OCI-LY3 (cell line): ENCODE data around the gene CCDC183.
"Not testable (repeated sequence)": the region's sequence is repeated elsewhere in the genome, so short reads cannot be mapped to it uniquely, and the experiment has no call there.

Experiments
- H2AFZ ChIP-seq: fragments of 200-600, 300-600 bp; shearing (Covaris generic); 2 replicates; pipeline ENCODE4 v1.6.0; 2014; ENCODE audit warnings: antibody characterized with exemption, low read depth, low read length
- H3K27ac ChIP-seq: fragments of 200-600, 300-600 bp; sonication (generic); 2 replicates; pipeline ENCODE4 v1.5.1; 2014; ENCODE audit warnings: mild to moderate bottlenecking, low read length, moderate library complexity, mixed read lengths
- H3K27me3 ChIP-seq: fragments of 200-600, 300-600 bp; sonication (generic); 2 replicates; pipeline ENCODE4 v1.6.1; 2014; ENCODE audit warnings: low read depth, low read length, mixed read lengths
- H3K36me3 ChIP-seq: fragments of 200-600, 300-600 bp; sonication (generic); replicated peaks from 2 replicates; pipeline ENCODE3; 2014; ENCODE audit warnings: low read depth, low read length, mixed read lengths
- H3K4me1 ChIP-seq: fragments of 300-600, 200-600 bp; sonication (generic); 2 replicates; pipeline ENCODE4 v1.6.1; 2014; ENCODE audit warnings: low read length, mixed read lengths
- H3K4me2 ChIP-seq: fragments of 200-600, 300-600 bp; sonication (generic); 2 replicates; pipeline ENCODE4 v1.6.1; 2014; ENCODE audit warnings: low read length, mixed read lengths
- H3K4me3 ChIP-seq: fragments of 300-600, 200-600 bp; sonication (generic); 2 replicates; pipeline ENCODE4 v1.5.1; 2014; ENCODE audit warnings: antibody characterized with exemption, mild to moderate bottlenecking, low read length, moderate library complexity
- H3K79me2 ChIP-seq: fragments of 300-600, 200-600 bp; shearing (Covaris generic); 2 replicates; pipeline ENCODE4 v1.6.1; 2014; ENCODE audit warnings: mild to moderate bottlenecking, low read length, mixed read lengths
- H3K9ac ChIP-seq: fragments of 300-600, 200-600 bp; shearing (Covaris generic); 2 replicates; pipeline ENCODE4 v1.6.0; 2014; ENCODE audit warnings: mild to moderate bottlenecking, low read length, moderate library complexity
- H3K9me3 ChIP-seq: fragments of 200-600, 300-600 bp; shearing (Covaris generic); 2 replicates; pipeline ENCODE4 v1.6.1; 2014; ENCODE audit warnings: low read length, mixed read lengths; ENCODE audit not compliant: insufficient read depth
- H4K20me1 ChIP-seq: fragments of 200-600, 300-600 bp; sonication (generic); 2 replicates; pipeline ENCODE4 v1.6.1; 2016; ENCODE audit warnings: low read length, mixed read lengths; ENCODE audit not compliant: insufficient read depth
- CTCF ChIP-seq: fragments of 200-600, 300-600 bp; sonication (generic); IDR thresholded peaks from 2 replicates; pipeline ENCODE4 v1.5.1; 2014; ENCODE audit warnings: antibody characterized with exemption, low read length, low read depth
- EZH2phosphoT487 ChIP-seq: fragments of 200-600 bp; shearing (Covaris generic); IDR thresholded peaks from 2 replicates; pipeline ENCODE4 v1.6.1; 2018; ENCODE audit warnings: antibody characterized with exemption, mixed run types, low read depth

Gene CCDC183

GRCh38 chr9:136786451-136786850 lies 9.7 kb upstream of the CCDC183 start:
- no peak overlapping the region for H2AFZ ChIP-seq
- H3K27ac ChIP-seq, result no peak overlapping the region
- peaks cover 47% of the 10 kb centered on the region for H3K4me1 ChIP-seq
- no peak overlapping the region for H3K4me3 ChIP-seq
- no peaks in the 10 kb centered on the region for H3K36me3 ChIP-seq
- no peaks in the 10 kb centered on the region for H4K20me1 ChIP-seq
- H3K9me3 ChIP-seq, result no peaks in the 10 kb centered on the region
- TF ChIP-seq EZH2phosphoT487 (no peak), CTCF (no peak)
- H3K4me2 ChIP-seq, result no peak overlapping the region
- H3K27me3 ChIP-seq, result peaks cover 12% of the 10 kb centered on the region
- no peak overlapping the region for H3K9ac ChIP-seq
- H3K79me2 ChIP-seq, result no peaks in the 10 kb centered on the region

- H3K4me3 ChIP-seq, H3K9me3 ChIP-seq, H3K79me2 ChIP-seq, H3K27ac ChIP-seq, H3K36me3 ChIP-seq, H3K4me2 ChIP-seq, H3K9ac ChIP-seq, H2AFZ ChIP-seq, H4K20me1 ChIP-seq: not testable (repeated sequence)
- Histone ChIP-seq H3K27me3 (peaks cover 12% of the 10 kb centered on the region), H3K4me1 (peaks cover 48% of the 10 kb centered on the region)
Measured at GRCh38 chr9:136786983-136787382, 9.2 kb upstream of the CCDC183 start.

GRCh38 chr9:136787690-136788400 lies 8.3 kb upstream of the CCDC183 start:
- Histone ChIP-seq H2AFZ (peak overlapping the region; percentile 61; the same call in 1 of the 2 replicates), H3K79me2 (no peaks in the 10 kb centered on the region), H3K27me3 (peaks cover 7% of the 10 kb centered on the region), H3K4me2 (peak overlapping the region; percentile 98), H3K9me3 (no peaks in the 10 kb centered on the region), H3K27ac (no peak overlapping the region), H3K4me3 (peak overlapping the region; percentile 76), H4K20me1 (no peaks in the 10 kb centered on the region), H3K4me1 (peaks cover 51% of the 10 kb centered on the region), H3K36me3 (peaks cover under 1% of the 10 kb centered on the region), H3K9ac (peak overlapping the region; percentile 43)
- peak; percentile 75 for TF ChIP-seq CTCF
- no peak for TF ChIP-seq EZH2phosphoT487

GRCh38 chr9:136788644-136789522 lies 7.3 kb upstream of the CCDC183 start:
- H4K20me1 ChIP-seq, H3K27me3 ChIP-seq, H3K36me3 ChIP-seq, H3K79me2 ChIP-seq, H3K9me3 ChIP-seq, H3K27ac ChIP-seq: not testable (repeated sequence)
- H3K4me1 ChIP-seq, result peaks cover 49% of the 10 kb centered on the region
- peak overlapping the region; percentile 61 for H2AFZ ChIP-seq
- peak overlapping the region; percentile 98 for H3K4me2 ChIP-seq
- H3K9ac ChIP-seq, result peak overlapping the region; percentile 43
- peak overlapping the region; percentile 76 for H3K4me3 ChIP-seq

GRCh38 chr9:136789523-136789937 lies 6.6 kb upstream of the CCDC183 start:
- Histone ChIP-seq H3K4me2 (0 out of 2 replicates have a peak overlapping the region, but pooled peaks have one; percentile 98), H3K9ac (no peak overlapping the region), H3K4me1 (peaks cover 43% of the 10 kb centered on the region), H3K79me2 (no peaks in the 10 kb centered on the region), H3K36me3 (peaks cover 6% of the 10 kb centered on the region), H3K9me3 (no peaks in the 10 kb centered on the region), H3K27ac (no peak overlapping the region), H3K4me3 (no peak overlapping the region), H2AFZ (no peak overlapping the region), H3K27me3 (peaks cover 7% of the 10 kb centered on the region), H4K20me1 (no peaks in the 10 kb centered on the region)
- TF ChIP-seq EZH2phosphoT487 (no peak), CTCF (no peak)
